NCI-H2196 (cell line): ENCODE results near the gene NEDD4L.

ENCODE experiments used
- DNase-seq: peaks from one replicate; lab custom pipeline; 2025; ENCODE audit not compliant: unreplicated experiment; lab: John Stamatoyannopoulos, UW

The NEDD4L gene

DNA sequence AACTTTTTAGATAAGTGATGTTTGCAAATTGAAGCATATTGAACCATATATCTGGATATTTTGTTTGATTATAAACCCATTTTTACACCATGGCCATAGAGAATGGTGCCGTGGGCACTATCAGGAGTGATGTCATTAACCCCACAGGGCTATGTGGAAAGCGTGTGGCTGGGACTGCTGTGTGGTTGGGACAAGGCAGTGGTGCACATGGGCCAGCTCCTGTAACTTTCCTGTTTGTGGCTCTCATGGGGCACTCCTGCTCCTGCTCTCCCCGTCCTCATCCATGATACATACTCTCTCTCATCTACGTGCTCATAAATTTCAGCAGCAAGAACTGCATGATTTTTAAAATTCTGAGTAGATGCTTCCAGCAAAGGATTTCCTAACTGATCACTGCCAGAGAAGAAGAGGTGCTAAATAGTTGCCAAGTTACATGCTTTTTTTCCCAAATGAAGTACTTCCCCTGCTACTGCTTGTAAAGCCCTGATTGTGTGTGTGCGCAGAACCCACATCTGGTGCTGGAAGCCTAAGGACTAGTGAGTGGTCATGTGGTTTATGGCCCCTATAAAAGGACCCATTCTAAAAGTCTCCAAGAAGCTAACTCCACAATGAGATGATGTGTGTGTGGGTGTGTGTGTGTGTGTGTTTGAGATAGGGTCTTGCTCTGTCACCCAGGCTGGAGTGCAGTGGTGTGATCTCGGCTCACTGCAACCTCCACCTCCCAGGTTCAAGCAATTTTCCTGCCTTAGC, 240.8 kb downstream of the NEDD4L start:
- DNase-seq, result no peak

DNA sequence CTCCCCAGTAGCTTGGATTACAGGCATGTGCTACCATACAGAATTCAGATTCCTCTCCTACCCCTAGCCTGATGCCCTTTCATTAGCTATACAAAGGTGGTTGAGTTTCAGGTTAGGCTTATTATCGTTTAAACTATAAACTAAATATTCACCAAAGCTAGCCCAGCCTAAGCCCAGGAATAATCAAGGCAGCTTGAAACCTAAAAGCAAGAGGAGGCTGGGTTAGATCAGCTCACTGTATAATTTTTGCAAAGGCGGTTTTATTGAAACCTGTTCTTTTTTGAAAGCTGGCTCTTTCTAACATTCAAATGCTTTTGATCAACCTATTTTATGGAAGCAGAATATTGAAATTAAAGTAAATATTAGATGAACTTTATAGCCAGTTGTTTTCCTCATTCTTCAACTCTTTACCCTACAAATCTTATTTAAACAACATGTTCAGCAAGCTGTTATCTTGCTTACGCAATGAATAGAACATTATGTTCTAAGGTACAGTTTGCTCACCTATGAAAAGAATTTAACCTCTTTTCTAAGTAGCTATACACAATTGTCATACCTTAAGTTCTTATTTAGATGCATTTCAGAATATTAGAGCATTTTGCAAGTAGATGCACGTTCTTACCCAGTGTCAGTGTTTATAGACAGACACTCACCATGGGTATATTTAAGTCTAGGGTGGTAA, 241.6 kb downstream of the NEDD4L start:
- no peak for DNase-seq

DNA sequence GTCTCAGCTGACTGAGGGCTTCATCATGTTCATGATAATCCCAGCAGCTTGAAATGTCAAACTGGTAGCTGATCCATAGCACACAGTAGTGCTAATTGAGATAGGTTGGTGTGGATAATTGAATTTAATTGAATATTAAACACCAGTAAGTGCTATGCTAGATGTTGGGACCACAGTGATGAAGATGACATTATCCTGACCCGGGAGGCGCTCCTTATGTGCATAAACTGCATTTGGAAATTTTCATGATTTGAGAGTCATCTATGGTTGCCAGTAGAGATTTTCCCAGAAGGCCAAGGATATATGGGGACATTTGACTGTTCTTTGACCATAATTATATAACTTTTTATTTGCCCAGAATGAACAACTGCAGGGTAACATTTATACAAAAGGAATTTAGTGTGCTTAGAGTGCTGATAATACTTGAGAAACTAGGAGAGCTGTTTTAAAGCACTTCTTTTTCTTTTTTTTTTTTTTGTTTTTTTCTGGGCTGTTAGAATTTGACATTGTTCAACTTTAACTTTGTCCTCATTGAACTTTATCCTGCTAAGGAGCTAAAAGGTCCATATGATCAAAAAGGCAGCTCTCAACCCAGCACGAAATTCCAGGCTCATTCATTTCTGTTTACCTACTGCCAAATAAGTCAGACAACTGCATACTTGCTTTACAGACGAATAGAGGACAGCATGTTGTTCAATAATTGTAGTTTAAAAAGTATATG, 242.8 kb downstream of the NEDD4L start:
- no peak for DNase-seq

DNA sequence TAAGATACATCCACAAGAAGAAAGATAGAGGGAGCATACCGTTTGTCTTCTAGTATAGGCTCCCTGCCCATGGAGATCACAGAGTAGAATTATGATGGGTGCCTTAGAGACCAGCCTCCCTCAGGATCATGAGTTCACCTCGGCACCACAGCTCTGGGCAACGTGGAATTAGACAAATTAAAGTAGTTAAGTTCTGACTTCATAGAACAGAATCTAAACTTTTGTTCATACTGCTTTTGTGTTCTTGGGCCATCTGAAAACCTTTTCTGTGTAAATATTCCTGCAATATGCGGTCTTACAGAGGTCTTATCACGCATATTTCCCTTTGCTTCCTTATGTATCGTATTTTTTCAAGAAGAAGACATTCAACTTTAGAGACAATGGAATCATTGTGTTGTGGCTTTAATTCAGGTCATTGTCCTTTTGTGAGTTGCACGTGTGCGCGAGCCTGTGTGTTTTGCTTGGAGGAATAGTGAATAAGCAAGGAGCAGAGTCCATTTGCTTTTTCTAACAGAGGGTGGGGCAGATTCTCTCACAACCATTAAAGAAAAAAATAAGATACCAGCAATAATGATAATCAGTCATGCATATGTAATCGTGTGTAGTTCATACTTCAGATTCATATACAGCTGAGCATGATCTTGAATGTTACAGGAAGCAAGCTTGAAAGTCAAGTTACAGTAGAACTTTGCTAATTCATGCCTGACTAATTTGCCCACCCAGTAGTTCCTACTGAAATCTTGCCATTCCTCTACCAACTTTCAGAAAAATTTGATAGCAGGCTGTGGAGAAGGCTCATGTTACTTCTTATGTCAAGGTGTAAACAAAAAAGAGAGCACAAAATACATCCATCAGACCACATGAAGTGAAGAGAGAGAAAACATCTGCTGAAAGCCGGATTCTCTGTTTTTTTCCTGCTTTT, 243.6 kb downstream of the NEDD4L start:
- no peak for DNase-seq

DNA sequence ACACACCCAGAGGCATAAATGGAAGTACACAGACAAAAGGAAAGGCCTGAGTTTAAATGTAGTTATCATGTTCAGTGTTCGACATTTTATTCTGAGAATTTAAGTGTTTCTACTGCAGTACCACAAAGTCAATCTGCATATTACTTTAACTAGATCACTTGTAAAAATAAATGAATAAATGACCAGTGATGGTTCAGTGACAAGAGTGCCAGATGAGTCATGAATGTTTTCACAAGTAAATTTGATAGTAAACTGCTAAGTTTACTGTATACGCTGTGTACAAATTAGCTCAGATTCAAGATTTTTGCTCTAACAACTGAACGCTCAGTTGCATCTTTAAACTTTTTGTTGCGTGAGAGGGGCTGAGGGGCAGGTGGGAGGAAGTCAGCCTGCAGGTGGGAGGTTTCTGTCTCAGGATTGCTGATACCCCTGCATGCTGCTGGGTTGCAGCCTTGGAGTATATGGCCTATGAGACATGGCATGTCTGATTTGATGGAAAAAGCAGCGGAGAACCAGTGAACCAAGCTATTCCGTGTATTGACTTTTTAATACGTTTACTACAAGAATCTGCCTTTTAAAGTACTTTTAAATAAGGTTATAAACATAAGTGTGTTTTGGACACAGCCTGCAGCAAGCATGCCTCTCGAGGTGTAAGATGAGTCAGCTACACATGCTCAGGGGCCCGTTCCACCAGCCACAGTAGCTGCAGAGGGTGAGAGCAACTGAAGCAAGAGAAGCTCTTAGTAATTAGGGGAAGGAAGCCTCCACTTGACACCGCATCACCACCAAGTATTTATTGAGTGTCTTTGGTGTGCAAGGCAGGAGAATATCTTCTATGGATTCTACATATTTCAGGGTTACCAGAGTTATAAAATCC, 245.1 kb downstream of the NEDD4L start:
- no peak for DNase-seq

DNA sequence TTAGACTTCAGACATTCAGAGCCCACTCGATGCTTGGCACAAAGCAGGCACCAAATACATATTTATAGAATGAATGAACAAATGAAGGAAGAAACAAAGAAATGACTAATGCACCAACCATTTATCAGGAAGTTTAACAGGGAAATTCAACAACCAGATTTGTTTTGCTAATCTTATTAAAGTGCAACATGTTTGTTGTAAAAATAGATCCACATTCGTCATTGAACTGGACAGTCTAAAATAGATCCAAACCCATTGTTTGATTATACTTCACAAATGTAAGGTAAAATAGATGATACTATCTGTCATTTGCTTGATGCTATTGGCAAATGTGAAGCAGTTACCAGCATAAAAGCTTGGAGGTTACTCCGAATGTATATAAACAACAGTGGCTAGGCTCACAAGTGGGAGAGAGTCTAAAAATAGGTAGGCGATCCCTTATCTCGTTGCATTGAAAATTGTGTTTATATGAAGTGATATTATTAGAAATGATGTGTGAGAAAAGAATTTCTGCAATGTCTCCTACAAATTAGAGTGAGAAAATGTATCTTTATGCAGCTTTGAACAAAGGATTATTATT, 246.2 kb downstream of the NEDD4L start:
- DNase-seq, result no peak

DNA sequence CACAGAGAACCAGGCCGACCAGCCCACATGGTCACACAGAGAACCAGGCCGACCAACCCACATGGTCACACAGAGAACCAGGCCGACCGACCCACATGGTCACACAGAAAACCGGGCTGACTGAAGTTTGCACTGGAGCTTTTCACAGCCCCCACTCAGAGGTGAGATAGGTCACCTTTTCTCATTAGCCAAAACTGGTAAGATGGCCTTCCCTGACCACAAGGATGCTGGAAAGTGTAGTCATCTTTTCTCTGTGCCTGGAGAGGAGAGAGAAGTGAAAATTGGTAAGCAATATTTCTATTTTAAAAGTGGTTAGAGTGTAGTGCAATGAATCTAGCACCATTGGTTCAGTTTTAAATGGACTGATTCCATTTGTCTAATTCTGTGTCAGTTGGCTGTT, 247.1 kb downstream of the NEDD4L start:
- DNase-seq, result no peak

DNA sequence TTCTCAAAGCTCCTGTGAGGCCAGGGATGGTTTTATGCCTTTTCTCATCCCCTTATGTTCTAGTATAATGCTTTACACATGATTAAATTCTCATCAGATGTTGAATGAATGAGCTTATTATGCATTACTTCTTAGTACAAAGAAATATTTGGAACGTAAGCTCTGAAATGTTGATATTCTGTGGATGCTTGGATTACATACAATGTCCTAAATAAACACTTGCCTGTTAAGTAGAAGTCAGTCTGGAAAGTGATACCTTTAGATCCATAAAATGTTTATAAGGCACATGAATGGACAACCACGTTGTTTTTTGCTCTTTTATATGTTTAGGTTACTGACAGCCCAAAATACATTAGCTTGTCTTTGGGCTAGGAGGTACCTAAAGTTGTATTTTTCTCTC, 248.6 kb downstream of the NEDD4L start:
- no peak for DNase-seq

DNA sequence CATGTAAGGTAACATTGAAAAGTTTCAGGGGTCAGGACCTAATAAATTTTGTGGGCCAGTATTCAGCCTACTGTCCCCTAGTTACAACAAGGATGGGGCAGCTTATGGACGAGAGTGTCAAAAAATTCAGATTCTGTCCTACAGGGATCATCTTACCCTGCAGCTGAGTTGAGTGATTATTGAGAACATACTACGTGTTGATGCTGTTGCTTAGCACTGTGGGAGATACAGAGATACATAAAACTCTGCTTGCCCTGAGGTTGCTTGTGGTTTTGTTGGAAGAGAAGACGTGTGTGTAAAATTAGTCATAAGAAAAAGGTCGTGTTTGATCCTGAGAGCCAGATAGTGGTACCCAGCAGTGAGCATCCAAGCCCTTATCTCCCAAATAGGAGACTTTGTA, 253.2 kb downstream of the NEDD4L start:
- no peak for DNase-seq

DNA sequence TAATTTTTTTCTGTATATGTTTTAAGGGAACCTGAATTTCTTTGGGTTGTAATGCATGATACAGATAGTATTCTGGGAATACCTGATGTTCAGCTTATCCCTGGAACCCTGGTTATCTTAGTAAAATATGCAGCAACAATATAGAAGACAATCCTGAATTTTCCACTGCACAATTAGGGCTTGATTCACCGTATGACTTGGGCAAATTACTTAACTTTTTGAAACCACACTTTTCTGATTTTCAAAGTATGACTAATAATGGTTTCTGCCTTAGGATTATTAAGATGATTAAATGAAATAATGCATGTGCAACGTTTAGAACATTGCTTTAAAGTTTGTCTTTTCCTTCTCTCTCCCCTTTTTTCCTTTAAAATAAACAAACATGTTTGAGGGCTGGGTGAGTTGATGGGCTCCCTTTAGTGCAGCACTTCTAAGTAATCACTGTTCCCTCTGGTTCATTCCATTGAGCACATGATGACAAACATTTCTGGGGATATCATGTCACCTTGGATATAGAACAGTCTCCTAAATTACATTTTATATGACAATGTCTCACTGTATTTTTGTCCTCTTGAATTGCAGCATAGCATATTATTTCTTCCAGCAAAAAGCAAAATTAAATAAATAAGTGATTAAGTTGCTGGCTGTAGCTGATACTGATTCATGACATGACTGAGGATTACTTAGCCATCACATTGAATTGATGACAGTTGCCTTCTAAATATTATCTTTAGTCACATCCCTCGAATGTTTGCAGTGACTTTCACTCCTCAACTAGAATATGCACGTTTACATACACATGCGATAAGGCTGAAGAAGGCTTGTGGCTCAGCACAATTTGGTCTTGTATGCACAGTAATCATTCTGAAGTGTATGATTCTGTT, 254.5 kb downstream of the NEDD4L start:
- DNase-seq, result no peak

DNA sequence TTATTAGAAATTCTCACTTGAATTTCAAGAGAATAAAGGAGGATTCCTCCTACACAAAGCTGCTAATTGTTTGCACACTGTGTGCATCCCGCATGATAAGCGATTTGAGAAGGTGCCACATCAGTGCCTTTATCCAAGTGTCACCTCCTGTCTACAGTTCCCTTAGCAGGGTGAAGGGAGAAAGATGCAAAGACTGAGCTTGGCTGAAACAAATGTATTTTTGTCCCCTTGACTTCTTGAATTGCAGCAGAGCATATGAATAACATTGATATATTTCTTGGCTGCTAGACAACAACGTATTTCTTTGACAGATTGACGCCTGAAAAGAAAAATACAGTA, 255.1 kb downstream of the NEDD4L start:
- DNase-seq, result no peak

DNA sequence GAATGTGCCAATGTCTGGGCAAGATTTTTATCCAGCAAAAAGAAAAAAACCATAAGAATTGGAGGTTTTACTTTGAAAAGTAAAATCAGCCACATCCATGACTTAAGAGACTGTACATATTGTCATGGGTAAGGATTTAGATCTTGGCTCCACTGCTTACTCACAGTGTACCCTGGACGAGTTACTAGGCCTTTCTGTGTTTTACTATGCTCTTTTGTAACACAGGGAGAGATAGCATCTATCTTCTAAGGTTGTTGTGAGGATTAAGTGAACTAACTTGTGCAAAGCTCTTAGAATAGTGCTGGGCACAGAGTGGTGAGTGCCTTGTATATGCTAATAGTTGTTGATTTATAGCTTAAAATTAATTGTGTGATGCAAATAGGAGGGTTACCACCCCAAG, 255.9 kb downstream of the NEDD4L start:
- DNase-seq, result no peak

DNA sequence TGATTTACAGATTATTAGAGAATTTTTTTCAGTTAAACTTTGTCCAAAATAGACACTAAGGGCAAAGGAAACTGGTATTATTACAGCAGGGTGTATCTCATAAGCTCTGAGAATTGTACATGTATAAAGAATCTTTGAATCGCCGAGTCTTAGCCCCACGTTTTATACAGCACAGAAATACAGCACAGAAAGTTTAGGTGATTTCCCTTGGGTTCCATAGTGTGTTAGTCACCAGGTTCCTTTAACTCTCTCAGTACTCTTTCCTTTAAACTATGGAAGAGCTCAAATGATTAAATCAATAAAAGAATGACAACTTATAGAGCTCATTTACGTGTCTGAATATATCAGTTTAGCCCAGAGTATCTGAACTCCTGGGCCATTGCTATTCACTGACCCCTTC, 256.8 kb downstream of the NEDD4L start:
- DNase-seq, result no peak

DNA sequence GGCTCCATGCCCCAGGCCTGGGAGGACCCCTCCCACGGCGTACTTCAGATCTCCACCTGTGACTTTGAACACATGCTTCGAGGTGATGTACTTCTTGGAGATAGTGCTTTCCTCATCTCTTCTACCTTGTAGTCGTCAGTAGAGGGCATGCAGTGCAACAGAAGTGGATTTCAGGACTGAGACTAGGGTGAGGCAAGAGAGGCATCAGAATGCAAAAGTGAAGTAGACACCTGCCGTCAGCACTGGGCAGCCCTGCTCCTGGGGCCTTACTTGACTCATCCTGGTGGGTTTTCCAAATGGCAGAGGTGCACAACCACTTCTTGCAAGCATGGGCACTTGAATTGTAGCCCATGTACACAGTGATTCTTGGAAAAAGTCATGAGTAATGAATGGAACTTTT, 258.8 kb downstream of the NEDD4L start:
- DNase-seq, result no peak

DNA sequence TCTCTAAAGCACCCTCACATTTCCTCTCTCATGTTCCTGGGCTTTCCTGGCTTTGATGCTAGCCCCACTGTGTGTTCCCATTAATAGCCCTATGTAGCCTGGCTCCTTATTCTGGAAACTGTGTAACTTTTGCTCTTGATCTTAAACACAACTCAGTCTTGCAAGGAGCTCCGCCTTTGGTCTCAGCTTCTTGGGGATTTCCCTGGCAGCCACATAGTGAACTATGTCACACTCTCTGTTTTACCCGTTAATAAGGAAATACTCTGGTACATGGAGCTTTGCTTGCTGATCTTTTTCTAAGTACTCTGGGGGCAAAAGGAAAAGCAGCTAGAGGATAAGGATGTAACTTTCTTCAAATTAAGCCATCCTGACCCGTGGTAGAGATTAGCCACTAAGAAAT, 259.3 kb downstream of the NEDD4L start:
- DNase-seq, result no peak

DNA sequence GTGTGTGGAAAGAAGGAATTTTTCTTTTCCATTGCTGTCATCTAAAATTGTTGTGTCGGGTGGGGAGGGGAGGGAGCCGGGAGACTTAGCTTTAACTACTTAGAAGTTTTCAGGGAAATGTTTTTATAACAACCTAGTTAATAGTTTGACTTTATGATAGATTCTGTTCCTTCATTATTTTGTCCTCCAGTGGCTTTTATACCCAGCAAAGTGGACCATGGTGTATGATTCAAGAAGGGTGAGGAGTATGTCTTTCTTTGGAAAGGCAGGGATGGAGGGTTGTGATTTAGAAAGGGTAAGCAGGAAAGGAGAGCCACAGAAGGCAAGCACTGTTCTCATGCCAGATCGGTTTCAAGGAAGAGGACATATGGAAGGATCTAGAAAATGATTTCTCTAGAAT, 261.8 kb downstream of the NEDD4L start:
- DNase-seq, result no peak

DNA sequence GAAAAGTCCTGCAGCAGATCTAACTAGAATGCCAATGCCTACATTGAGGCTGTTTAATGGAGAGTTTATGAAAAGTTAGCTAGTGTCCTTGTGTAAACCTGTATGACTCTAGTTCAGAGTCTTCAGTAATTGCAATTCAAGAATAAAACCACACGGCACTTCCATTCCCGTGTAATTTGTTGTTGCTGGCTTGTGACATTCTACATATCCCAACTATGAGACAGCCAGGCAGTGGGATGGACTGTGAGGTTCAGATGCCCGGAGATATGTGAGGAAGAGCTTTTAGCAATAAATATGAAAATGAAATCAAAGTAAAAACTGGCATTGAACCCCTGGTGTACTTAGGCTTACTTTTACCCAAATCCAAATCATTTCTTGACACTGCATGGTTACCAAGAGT, 263.4 kb downstream of the NEDD4L start:
- no peak for DNase-seq

DNA sequence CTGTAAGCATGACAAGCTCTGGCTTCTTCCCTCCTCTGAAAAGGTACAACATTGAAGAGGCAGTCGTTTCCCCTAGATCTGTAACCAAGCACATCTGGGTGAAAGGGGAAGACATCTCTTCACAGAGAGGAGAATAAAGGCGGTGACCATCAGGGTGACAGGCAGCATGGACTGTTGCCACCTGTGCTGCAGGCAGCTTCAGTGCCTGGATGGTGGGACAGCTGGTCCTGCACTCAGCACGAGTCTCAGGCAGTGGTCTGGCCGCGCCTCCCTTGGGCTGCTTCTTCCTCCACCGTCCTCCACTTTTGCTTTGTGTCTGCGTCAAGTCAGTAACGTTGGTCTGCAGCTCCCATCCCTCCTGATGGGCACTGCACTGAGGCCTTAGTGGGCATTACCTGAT, 264.4 kb downstream of the NEDD4L start:
- DNase-seq, result no peak

DNA sequence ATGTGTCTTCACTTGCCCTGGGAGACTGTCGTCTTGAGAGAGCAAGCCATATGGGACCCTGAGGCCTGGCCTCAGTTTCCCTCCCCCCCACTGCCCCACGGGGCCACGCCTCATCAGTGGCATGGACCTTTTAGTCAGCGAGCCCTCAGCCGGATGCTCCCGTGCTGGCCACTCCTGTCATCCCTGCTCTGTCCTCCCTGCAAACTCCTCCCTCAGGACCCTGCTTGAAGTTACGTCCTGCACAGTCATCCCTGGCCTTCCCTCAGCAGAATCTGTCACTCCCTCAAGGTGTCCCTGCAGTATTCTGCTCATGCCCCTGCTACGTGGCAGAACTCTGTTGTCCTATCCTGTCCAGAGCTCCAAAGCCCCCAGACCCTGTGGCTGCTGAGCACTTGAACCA, 265.1 kb downstream of the NEDD4L start:
- DNase-seq, result no peak
